SU-DHL-6 (cell line): ENCODE data around the gene BRD8.

ENCODE experiments used
- H2AFZ ChIP-seq: fragments of 200-600 bp; sonication (generic); 2 replicates; pipeline ENCODE4 v1.6.1; 2014; ENCODE audit warnings: low read depth, mild to moderate bottlenecking, moderate library complexity, mixed read lengths, antibody characterized with exemption, low read length; ENCODE audit not compliant: severe bottlenecking
- H3F3A ChIP-seq: fragments of 200-600 bp; shearing (Covaris generic); 2 replicates; pipeline ENCODE4 v1.6.0; 2016; ENCODE audit warnings: antibody characterized with exemption, mild to moderate bottlenecking; ENCODE audit not compliant: insufficient read depth
- H3K27ac ChIP-seq: fragments of 200-600 bp; sonication (generic); 2 replicates; pipeline ENCODE4 v1.5.1; 2016; ENCODE audit warnings: low read depth, mild to moderate bottlenecking, low read length, moderate library complexity, mixed read lengths
- H3K27me3 ChIP-seq: fragments of 200-600 bp; sonication (generic), shearing (Covaris generic); 2 replicates; pipeline ENCODE4 v1.6.0; 2014; ENCODE audit warnings: mild to moderate bottlenecking, low read length
- H3K36me3 ChIP-seq: fragments of 200-600 bp; sonication (generic); 2 replicates; pipeline ENCODE4 v1.6.1; 2014; ENCODE audit warnings: mild to moderate bottlenecking, low read length, mixed read lengths
- H3K4me2 ChIP-seq: fragments of 300-600, 200-600 bp; shearing (Covaris generic), sonication (generic); 2 replicates; pipeline ENCODE4 v1.6.0; 2014; ENCODE audit warnings: low read length, low read depth, mild to moderate bottlenecking; ENCODE audit not compliant: poor library complexity, severe bottlenecking
- H3K4me3 ChIP-seq: fragments of 200-600 bp; sonication (generic); 2 replicates; pipeline ENCODE4 v1.5.1; 2014; ENCODE audit warnings: antibody characterized with exemption, low read length, mild to moderate bottlenecking, mixed read lengths; ENCODE audit not compliant: insufficient read depth, poor library complexity, severe bottlenecking
- H3K79me2 ChIP-seq: fragments of 200-600 bp; sonication (generic); 2 replicates; pipeline ENCODE4 v1.6.1; 2014; ENCODE audit warnings: mild to moderate bottlenecking, low read length, moderate library complexity; ENCODE audit not compliant: insufficient read depth
- H3K9ac ChIP-seq: fragments of 200-600 bp; sonication (generic); 2 replicates; pipeline ENCODE4 v1.7.0; 2014; ENCODE audit warnings: mild to moderate bottlenecking, low read length
- H3K9me2 ChIP-seq: fragments of 200-600 bp; sonication (generic); replicated peaks from 2 replicates; pipeline ENCODE4 v1.6.1; 2014; ENCODE audit warnings: low read length; ENCODE audit not compliant: insufficient read depth
- H3K9me3 ChIP-seq: fragments of 200-600 bp; sonication (generic); 2 replicates; pipeline ENCODE4 v1.6.1; 2014; ENCODE audit warnings: low read length, mixed read lengths; ENCODE audit not compliant: insufficient read depth
- H4K20me1 ChIP-seq: fragments of 200-600 bp; sonication (generic); 2 replicates; pipeline ENCODE4 v1.6.1; 2014; ENCODE audit warnings: low read depth, mild to moderate bottlenecking, antibody characterized with exemption, low read length, moderate library complexity, mixed read lengths
- CTCF ChIP-seq: fragments of 200-600 bp; sonication (generic); IDR thresholded peaks from one replicate; pipeline ENCODE4 v1.5.1; 2017; ENCODE audit warnings: antibody characterized with exemption, mild to moderate bottlenecking, low read length, moderate library complexity; ENCODE audit not compliant: insufficient read depth, poor library complexity, severe bottlenecking
- EZH2phosphoT487 ChIP-seq: fragments of 200-600 bp; sonication (generic), shearing (Covaris generic); conservative IDR thresholded peaks from 2 replicates; pipeline ENCODE4 v1.6.1; 2018; ENCODE audit warnings: mild to moderate bottlenecking, antibody characterized with exemption, low read length, moderate library complexity, mixed read lengths

Gene BRD8

GRCh38 chr5:138170299-138170698 is 8.1 kb downstream of the BRD8 start:
- H3K4me3 ChIP-seq, result no peak overlapping the region
- H3K4me2 ChIP-seq, result no peak overlapping the region
- H3K9me2 ChIP-seq, result no peaks in the 10 kb centered on the region
- TF ChIP-seq EZH2phosphoT487 (no peak), CTCF (no peak)
- no peaks in the 10 kb centered on the region; the same call in 1 of the 2 replicates for H3K79me2 ChIP-seq
- no peak overlapping the region for H3K27ac ChIP-seq
- H3F3A ChIP-seq, result no peaks in the 10 kb centered on the region
- H3K36me3 ChIP-seq, result peaks cover 24% of the 10 kb centered on the region; the same call in 1 of the 2 replicates
- H2AFZ ChIP-seq, result no peak overlapping the region
- no peak overlapping the region for H3K9ac ChIP-seq
- no peaks in the 10 kb centered on the region for H3K27me3 ChIP-seq
- no peaks in the 10 kb centered on the region for H3K9me3 ChIP-seq
- H4K20me1 ChIP-seq, result no peaks in the 10 kb centered on the region

- no peak for TF ChIP-seq EZH2phosphoT487
- Histone ChIP-seq H3K36me3 (peaks cover 24% of the 10 kb centered on the region; the same call in 1 of the 2 replicates), H3K4me2 (no peak overlapping the region), H3K9ac (no peak overlapping the region), H3K27me3 (no peaks in the 10 kb centered on the region), H3K9me3 (no peaks in the 10 kb centered on the region), H3K79me2 (no peaks in the 10 kb centered on the region), H2AFZ (no peak overlapping the region), H3F3A (no peaks in the 10 kb centered on the region), H3K4me3 (no peak overlapping the region), H4K20me1 (no peaks in the 10 kb centered on the region), H3K27ac (no peak overlapping the region), H3K9me2 (no peaks in the 10 kb centered on the region)
These were observed 9.3 kb downstream of the BRD8 start for GRCh38 chr5:138169124-138169523.

- Histone ChIP-seq H3K36me3 (peaks cover 13% of the 10 kb centered on the region; the same call in 1 of the 2 replicates), H3K27ac (no peak overlapping the region), H3K9me3 (no peaks in the 10 kb centered on the region), H3K4me2 (no peak overlapping the region), H3K9me2 (no peaks in the 10 kb centered on the region), H3K79me2 (no peaks in the 10 kb centered on the region), H3K9ac (no peak overlapping the region), H3F3A (no peaks in the 10 kb centered on the region), H3K27me3 (no peaks in the 10 kb centered on the region), H4K20me1 (no peaks in the 10 kb centered on the region), H3K4me3 (no peak overlapping the region), H2AFZ (no peak overlapping the region)
- TF ChIP-seq CTCF, result no peak
- TF ChIP-seq EZH2phosphoT487, result no peak
These were observed 14.7 kb downstream of the BRD8 start for GRCh38 chr5:138163721-138164120.

- H3K27me3 ChIP-seq, result no peaks in the 10 kb centered on the region
- H3K9me3 ChIP-seq, result no peaks in the 10 kb centered on the region
- H3K4me2 ChIP-seq, result no peak overlapping the region
- H3K36me3 ChIP-seq, result peaks cover 9% of the 10 kb centered on the region; the same call in 1 of the 2 replicates
- no peak overlapping the region for H2AFZ ChIP-seq
- H3K9me2 ChIP-seq, result no peaks in the 10 kb centered on the region
- H3K27ac ChIP-seq, result no peak overlapping the region
- H3K9ac ChIP-seq, result no peak overlapping the region
- no peaks in the 10 kb centered on the region for H3K79me2 ChIP-seq
- TF ChIP-seq CTCF (no peak), EZH2phosphoT487 (no peak)
- no peaks in the 10 kb centered on the region for H3F3A ChIP-seq
- no peaks in the 10 kb centered on the region for H4K20me1 ChIP-seq
- H3K4me3 ChIP-seq, result no peak overlapping the region
These were observed 17.7 kb downstream of the BRD8 start for GRCh38 chr5:138160706-138161105.
